ENCODE data around the gene EXOC4.
"Not testable (repeated sequence)": the region's sequence is repeated elsewhere in the genome, so short reads cannot be mapped to it uniquely, and the experiment has no call there.

The EXOC4 gene

GRCh38 chr7:133252858-133253518 is at the start of gene EXOC4:
Gene EXOC4, plus strand, starts transcription at chr7:133253078.
- peak; percentile 97 for DNase-seq

- DNase-seq, result no peak
Observed at GRCh38 chr7:133203490-133203889, 49.4 kb upstream of the EXOC4 start.

- DNase-seq, result no peak
Observed at GRCh38 chr7:133207687-133208086, 45.2 kb upstream of the EXOC4 start.

- DNase-seq, result not testable (repeated sequence)
Observed at GRCh38 chr7:133210817-133211216, 42.1 kb upstream of the EXOC4 start.

- DNase-seq, result not testable (repeated sequence)
Observed at GRCh38 chr7:133213772-133214171, 39.1 kb upstream of the EXOC4 start.

GRCh38 chr7:133217773-133218172 is 35.1 kb upstream of the EXOC4 start:
- no peak for DNase-seq

- DNase-seq, result no peak
Observed at GRCh38 chr7:133230591-133231194, 22.2 kb upstream of the EXOC4 start.

GRCh38 chr7:133233142-133233541 is 19.7 kb upstream of the EXOC4 start:
- DNase-seq, result no peak

- no peak for DNase-seq
Observed at GRCh38 chr7:133234961-133235875, 17.7 kb upstream of the EXOC4 start.

- no peak for DNase-seq
Observed at GRCh38 chr7:133237545-133237944, 15.3 kb upstream of the EXOC4 start.

- DNase-seq, result no peak
Observed at GRCh38 chr7:133240302-133240701, 12.6 kb upstream of the EXOC4 start.

GRCh38 chr7:133246558-133246957 is 6.3 kb upstream of the EXOC4 start:
- DNase-seq, result no peak

GRCh38 chr7:133248901-133249300 is 4.0 kb upstream of the EXOC4 start:
- no peak for DNase-seq

GRCh38 chr7:133252506-133252857 is 396 bp upstream of the EXOC4 start:
- DNase-seq, result no peak

- DNase-seq, result no peak
Observed at GRCh38 chr7:133253519-133253875, 619 bp downstream of the EXOC4 start.

- DNase-seq, result no peak
Observed at GRCh38 chr7:133255486-133255885, 2.6 kb downstream of the EXOC4 start.

GRCh38 chr7:133258174-133258573 is 5.3 kb downstream of the EXOC4 start:
- DNase-seq, result no peak

- no peak for DNase-seq
Observed at GRCh38 chr7:133265821-133266220, 12.9 kb downstream of the EXOC4 start.

- DNase-seq, result no peak
Observed at GRCh38 chr7:133268355-133268754, 15.5 kb downstream of the EXOC4 start.

GRCh38 chr7:133272336-133272735 is 19.5 kb downstream of the EXOC4 start:
- no peak for DNase-seq

- DNase-seq, result no peak
Observed at GRCh38 chr7:133273227-133273626, 20.3 kb downstream of the EXOC4 start.

- DNase-seq, result no peak
Observed at GRCh38 chr7:133274265-133274664, 21.4 kb downstream of the EXOC4 start.

GRCh38 chr7:133275008-133275407 is 22.1 kb downstream of the EXOC4 start:
- DNase-seq, result no peak

Data from amniotic stem cell (primary cell).